ENCODE data around the gene UNC5C.

DNA sequence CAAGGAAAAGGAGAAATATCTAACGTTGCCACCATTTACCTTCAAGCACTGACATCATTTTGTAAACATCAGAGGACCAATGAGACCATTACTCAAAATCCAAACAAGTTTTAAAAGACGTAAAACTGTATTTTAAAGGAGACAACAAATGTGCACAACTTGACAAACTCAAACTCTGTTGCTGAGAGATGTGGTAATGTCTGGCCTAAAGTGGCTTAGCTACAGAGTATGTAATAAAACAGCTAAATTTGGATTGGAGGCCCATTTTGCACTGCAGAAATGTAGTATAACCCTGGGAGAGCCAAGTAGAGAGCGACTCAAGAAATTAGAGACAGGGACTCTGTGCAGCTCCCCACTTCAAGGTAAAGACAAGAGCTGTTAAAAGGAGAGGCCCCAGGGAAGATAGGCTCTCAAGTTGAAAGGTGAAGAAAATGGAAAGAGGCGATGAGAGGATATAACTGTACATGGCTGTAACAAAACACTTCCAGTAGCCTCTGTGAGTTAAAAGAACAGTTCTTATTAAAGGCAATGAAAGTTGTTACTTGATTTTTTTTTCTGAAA lies 20.3 kb downstream of the UNC5C start:
- TF ChIP-seq, protein P1, sequence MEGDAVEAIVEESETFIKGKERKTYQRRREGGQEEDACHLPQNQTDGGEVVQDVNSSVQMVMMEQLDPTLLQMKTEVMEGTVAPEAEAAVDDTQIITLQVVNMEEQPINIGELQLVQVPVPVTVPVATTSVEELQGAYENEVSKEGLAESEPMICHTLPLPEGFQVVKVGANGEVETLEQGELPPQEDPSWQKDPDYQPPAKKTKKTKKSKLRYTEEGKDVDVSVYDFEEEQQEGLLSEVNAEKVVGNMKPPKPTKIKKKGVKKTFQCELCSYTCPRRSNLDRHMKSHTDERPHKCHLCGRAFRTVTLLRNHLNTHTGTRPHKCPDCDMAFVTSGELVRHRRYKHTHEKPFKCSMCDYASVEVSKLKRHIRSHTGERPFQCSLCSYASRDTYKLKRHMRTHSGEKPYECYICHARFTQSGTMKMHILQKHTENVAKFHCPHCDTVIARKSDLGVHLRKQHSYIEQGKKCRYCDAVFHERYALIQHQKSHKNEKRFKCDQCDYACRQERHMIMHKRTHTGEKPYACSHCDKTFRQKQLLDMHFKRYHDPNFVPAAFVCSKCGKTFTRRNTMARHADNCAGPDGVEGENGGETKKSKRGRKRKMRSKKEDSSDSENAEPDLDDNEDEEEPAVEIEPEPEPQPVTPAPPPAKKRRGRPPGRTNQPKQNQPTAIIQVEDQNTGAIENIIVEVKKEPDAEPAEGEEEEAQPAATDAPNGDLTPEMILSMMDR (IDR thresholded peaks at IDR 0.05; ENCODE audit: control extremely low read depth in 1 of 3, insufficient read depth in 1 of 3, low read depth in 1 of 3, low read length in 3 of 3): no peak
- no peak for TF ChIP-seq POLR2A (IDR thresholded peaks at IDR 0.05; ENCODE audit: control extremely low read depth in 1 of 2, low read depth in 2 of 2, low read length in 2 of 2)
- TF ChIP-seq RAD21 (IDR thresholded peaks at IDR 0.05 in 1 of 2, conservative IDR thresholded peaks at IDR 0.05 in 1 of 2; ENCODE audit: low read depth in 2 of 2, low read length in 2 of 2): no peak
- TF ChIP-seq EGR1 (IDR thresholded peaks at IDR 0.05; ENCODE audit: borderline replicate concordance, low read depth, low read length): no peak
- no peak for TF ChIP-seq SUZ12 (IDR thresholded peaks at IDR 0.05; ENCODE audit: low read length)
- no peak for TF ChIP-seq CHD2 (IDR thresholded peaks at IDR 0.05; ENCODE audit: low read length)
- TF ChIP-seq ZNF274 (IDR thresholded peaks at IDR 0.05; ENCODE audit: borderline replicate concordance, extremely low read depth, low read length): no peak
- no peak for TF ChIP-seq BACH1 (IDR thresholded peaks at IDR 0.05; ENCODE audit: low read length)
- TF ChIP-seq RXRA (IDR thresholded peaks at IDR 0.05; ENCODE audit: insufficient read depth, low read depth, low read length): no peak
